A549 (cell line): ENCODE data around the gene FAM118B. TPM values are rescaled to one million over a fixed set of nuclear protein-coding genes. Genes with fewer than 3 reads are reported as not detected.

Source experiments
- ATAC-seq, 2 experiments: fragments of 200-7000 bp in 1 of 2; fragments of >200 bp in 1 of 2; cut with Nextera tagmentation in 1 of 2; cut with Tn5 transposase in 1 of 2; 3 replicates each; pipeline versions ENCODE4 v1.8.0 to v1.9.1; 2018 to 2020; ENCODE audit warnings: mild to moderate bottlenecking in 1 of 2, moderate library complexity in 1 of 2
- CTCF ChIA-PET: fragments of 300-600 bp; sonication (Branson Sonifier 250); formaldehyde crosslinking; extraction: SDS; loops from one replicate; lab custom pipeline; 2021; ENCODE audit warnings: antibody characterized with exemption, inconsistent platforms; lab: Yijun Ruan, JAX
- POLR2A ChIA-PET: fragments of 350-600 bp; formaldehyde crosslinking; extraction: SDS; loops from one replicate; lab custom pipeline; 2021; ENCODE audit warnings: antibody characterized with exemption, inconsistent platforms; lab: Yijun Ruan, JAX
- DNase-seq, 2 experiments: peaks; one replicate each; pipeline versions ENCODE4 v3.0.0 to v3.0.0-alpha.2; 2011 to 2016; ENCODE audit warnings: low read depth in 1 of 2, low spot score in 1 of 2
- FAIRE-seq: peaks from 2 replicates; lab custom pipeline; 2011; peaks lifted over from hg19 to GRCh38; lab: Jason Lieb, UNC
- H3K27ac ChIP-seq, 2 experiments: fragments of >200 bp; sonication (Bioruptor Twin); formaldehyde crosslinking; 3 replicates each; pipeline ENCODE4 v1.5.1; 2016 to 2017
- H3K4me1 ChIP-seq: fragments of >200 bp; sonication (Bioruptor Twin); formaldehyde crosslinking; 3 replicates; pipeline ENCODE4 v1.6.1; 2016
- H3K4me2 ChIP-seq: fragments of >200 bp; sonication (Bioruptor Twin); formaldehyde crosslinking; 3 replicates; pipeline ENCODE4 v1.6.1; 2016
- H3K4me3 ChIP-seq: fragments of >200 bp; sonication (Bioruptor Twin); formaldehyde crosslinking; 3 replicates; pipeline ENCODE4 v1.5.1; 2016
- H3K9me3 ChIP-seq: fragments of >200 bp; sonication (Bioruptor Twin); formaldehyde crosslinking; 3 replicates; pipeline ENCODE4 v1.6.1; 2016
- CBX2 ChIP-seq: fragments of 200-600 bp; sonication (generic); IDR thresholded peaks from 2 replicates; pipeline ENCODE4 v1.6.1; 2016; ENCODE audit warnings: low read depth, mild to moderate bottlenecking, borderline replicate concordance
- CEBPB ChIP-seq, 2 experiments: fragments of >200 bp in 1 of 2; sonication (Bioruptor Twin) in 1 of 2; formaldehyde crosslinking in 1 of 2; IDR thresholded peaks; 2 replicates each; pipeline ENCODE4 v1.6.1; 2012 to 2016
- CHD4 ChIP-seq: fragments of 200-600 bp; sonication (generic); IDR thresholded peaks from 2 replicates; pipeline ENCODE4 v1.6.1; 2016; ENCODE audit warnings: antibody characterized with exemption, mild to moderate bottlenecking, borderline replicate concordance
- E2F6 ChIP-seq: IDR thresholded peaks from 2 replicates; pipeline ENCODE4 v1.6.1; 2012; ENCODE audit warnings: low read depth, borderline replicate concordance
- EP300 ChIP-seq, 2 experiments: fragments of >200 bp; sonication (Bioruptor Twin); formaldehyde crosslinking; IDR thresholded peaks; 2 replicates in 1 of 2; 3 replicates in 1 of 2; pipeline ENCODE4 v1.6.1; 2016 to 2017
- FOSB ChIP-seq: fragments of 250-450 bp; sonication (Bioruptor Pico); IDR thresholded peaks from 2 replicates; pipeline ENCODE4 v1.5.0; 2020; ENCODE audit warnings: mild to moderate bottlenecking, moderate library complexity
- HMGXB4 ChIP-seq: fragments of 250-450 bp; sonication (Bioruptor Pico); IDR thresholded peaks from 2 replicates; pipeline ENCODE4 v1.5.0; 2021; ENCODE audit warnings: mild to moderate bottlenecking, moderate library complexity, borderline replicate concordance
- HOXB13 ChIP-seq: fragments of 250-450 bp; sonication (Bioruptor Pico); IDR thresholded peaks from 2 replicates; pipeline ENCODE4 v1.5.0; 2020; ENCODE audit warnings: low read depth, mild to moderate bottlenecking, moderate library complexity
- JUNB ChIP-seq: fragments of >200 bp; sonication (Bioruptor Twin); formaldehyde crosslinking; IDR thresholded peaks from 2 replicates; pipeline ENCODE4 v1.6.1; 2016
- KDM5A ChIP-seq: fragments of 200-600 bp; sonication (generic); IDR thresholded peaks from 2 replicates; pipeline ENCODE4 v1.6.1; 2016; ENCODE audit warnings: antibody characterized with exemption, mild to moderate bottlenecking
- MAFK ChIP-seq: fragments of 450-650 bp; IDR thresholded peaks from 2 replicates; pipeline ENCODE4 v1.6.1; 2014; ENCODE audit not compliant: partially characterized antibody
- MYC ChIP-seq: IDR thresholded peaks from 2 replicates; pipeline ENCODE4 v1.6.1; 2012; ENCODE audit warnings: mild to moderate bottlenecking, inconsistent platforms, low read length, improper control_type of control experiment, borderline replicate concordance
- NFE2L2 ChIP-seq: fragments of 150-350 bp; conservative IDR thresholded peaks from 2 replicates; pipeline ENCODE4 v1.6.1; 2014; ENCODE audit warnings: low read length
- NPAS2 ChIP-seq: fragments of 250-450 bp; sonication (Bioruptor Pico); IDR thresholded peaks from 2 replicates; pipeline ENCODE4 v1.8.0; 2022; ENCODE audit warnings: mild to moderate bottlenecking, moderate library complexity, borderline replicate concordance
- PBX3 ChIP-seq: IDR thresholded peaks from 2 replicates; pipeline ENCODE4 v1.6.1; 2012
- RARB ChIP-seq: fragments of 250-450 bp; sonication (Bioruptor Pico); IDR thresholded peaks from 2 replicates; pipeline ENCODE4 v1.8.0; 2021; ENCODE audit warnings: mild to moderate bottlenecking, moderate library complexity
- RCOR1 ChIP-seq: fragments of 150-350 bp; IDR thresholded peaks from 2 replicates; pipeline ENCODE4 v1.6.1; 2014; ENCODE audit warnings: antibody characterized with exemption, low read length, low read depth
- USF2 ChIP-seq: fragments of 450-650 bp; IDR thresholded peaks from 2 replicates; pipeline ENCODE4 v1.6.1; 2014; ENCODE audit warnings: antibody characterized with exemption
- ZFP36 ChIP-seq: fragments of 450-650 bp; IDR thresholded peaks from 2 replicates; pipeline ENCODE4 v1.6.1; 2014; ENCODE audit warnings: borderline replicate concordance; ENCODE audit not compliant: partially characterized antibody
- ZNF302 ChIP-seq: fragments of 250-450 bp; sonication (Bioruptor Pico); IDR thresholded peaks from 2 replicates; pipeline ENCODE4 v1.9.0; 2021; ENCODE audit warnings: inconsistent platforms, mild to moderate bottlenecking, moderate library complexity
- ZSCAN20 ChIP-seq: fragments of 250-450 bp; sonication (Bioruptor Pico); IDR thresholded peaks from 2 replicates; pipeline ENCODE4 v1.8.0; 2022; ENCODE audit warnings: mild to moderate bottlenecking, moderate library complexity
- WGBS: methylation state at CpG from one replicate; pipeline ENCODE4 v1.1.6; 2017; ENCODE audit errors: missing lambda C conversion rate; 5-methylcytosine and 5-hydroxymethylcytosine counted together
- polyA plus RNA-seq, 4 experiments: library from polyadenylated mRNA; depleted of rRNA in 3 of 4; stranded (reverse); fragments of >200 nt; fragmentation: RNase III in 1 of 4; extraction: RNeasy Plus Mini Kit Qiagen cat#74134 plus additional on column Dnase treatment in 1 of 4; gene quantifications; 2 replicates in 3 of 4; 3 replicates in 1 of 4; pipeline ENCODE4 v1.2.3, GENCODE V29; 2011 to 2017

Gene FAM118B
- polyA plus RNA-seq, 2 of the 4 experiments (the other 2 are of a cell fraction): 14.9 to 23.9 TPM

- POLR2A ChIA-PET: no interaction called here
- no peak overlapping the region for H3K27ac ChIP-seq
- TF ChIP-seq JUNB: no peak
- no peak for TF ChIP-seq CBX2
- TF ChIP-seq EP300 (IDR thresholded peaks at IDR 0.05): no peak
- no peak for TF ChIP-seq HMGXB4 (CRISPR knock-in tag)
- TF ChIP-seq MYC: no peak
- no peak for TF ChIP-seq ZFP36
- TF ChIP-seq USF2: no peak
- TF ChIP-seq NPAS2 (CRISPR knock-in tag): no peak
- no peak for TF ChIP-seq ZNF302 (CRISPR knock-in tag)
- TF ChIP-seq CEBPB (IDR thresholded peaks at IDR 0.05): no peak
- no peak for TF ChIP-seq RCOR1
- TF ChIP-seq PBX3: no peak
- TF ChIP-seq ZSCAN20 (CRISPR knock-in tag): no peak
- TF ChIP-seq CHD4: no peak
- TF ChIP-seq, all 56 proteins: peak for 0
- no peak overlapping the region for H3K4me3 ChIP-seq
- DNase-seq (no peak), ATAC-seq (peak in 1 of 2 experiments; percentile 35; a peak in 2 of 6 replicates), FAIRE-seq (no peak)
- H3K4me1 ChIP-seq: no peaks in the 10 kb centered on the region
- CTCF ChIA-PET: interaction anchor here (0.8 to 1.1 kb wide), 3 partner anchors 16 to 25 kb away, joined by 3 to 4 read pairs (median 3); partner anchors contain the start of gene SRPRA
- no peaks in the 10 kb centered on the region for H3K9me3 ChIP-seq
- H3K4me2 ChIP-seq: no peak overlapping the region
- WGBS: 90% methylated on average over 5 of the region's 5 CpGs
Measured at GRCh38 chr11:126293726-126294125, 82.1 kb downstream of the FAM118B start.

- Histone ChIP-seq H3K4me3 (no peak overlapping the region), H3K27ac (no peak overlapping the region), H3K4me1 (no peaks in the 10 kb centered on the region), H3K9me3 (no peaks in the 10 kb centered on the region), H3K4me2 (no peak overlapping the region)
- ATAC-seq (no peak), FAIRE-seq (no peak), DNase-seq (no peak)
- TF ChIP-seq MYC (no peak), HMGXB4 (CRISPR knock-in tag) (no peak), MAFK (no peak), FOSB (CRISPR knock-in tag) (no peak), E2F6 (no peak), RCOR1 (no peak), RARB (CRISPR knock-in tag) (no peak), KDM5A (no peak), HOXB13 (CRISPR knock-in tag) (no peak), NFE2L2 (no peak), JUNB (no peak)
- CTCF ChIA-PET: no interaction called here
- WGBS: 94% methylated on average over 2 of the region's 2 CpGs
- POLR2A ChIA-PET: no interaction called here
Measured at GRCh38 chr11:126297004-126297403, 85.4 kb downstream of the FAM118B start.
